OCI-LY3 (cell line): ENCODE measurements around the gene TMEM163.

Experiments used
- H2AFZ ChIP-seq: fragments of 200-600, 300-600 bp; shearing (Covaris generic); 2 replicates; pipeline ENCODE4 v1.6.0; 2014; ENCODE audit warnings: antibody characterized with exemption, low read depth, low read length
- H3K27ac ChIP-seq: fragments of 200-600, 300-600 bp; sonication (generic); 2 replicates; pipeline ENCODE4 v1.5.1; 2014; ENCODE audit warnings: mild to moderate bottlenecking, low read length, moderate library complexity, mixed read lengths
- H3K27me3 ChIP-seq: fragments of 200-600, 300-600 bp; sonication (generic); 2 replicates; pipeline ENCODE4 v1.6.1; 2014; ENCODE audit warnings: low read depth, low read length, mixed read lengths
- H3K36me3 ChIP-seq: fragments of 200-600, 300-600 bp; sonication (generic); replicated peaks from 2 replicates; pipeline ENCODE3; 2014; ENCODE audit warnings: low read depth, low read length, mixed read lengths
- H3K4me1 ChIP-seq: fragments of 300-600, 200-600 bp; sonication (generic); 2 replicates; pipeline ENCODE4 v1.6.1; 2014; ENCODE audit warnings: low read length, mixed read lengths
- H3K4me2 ChIP-seq: fragments of 200-600, 300-600 bp; sonication (generic); 2 replicates; pipeline ENCODE4 v1.6.1; 2014; ENCODE audit warnings: low read length, mixed read lengths
- H3K4me3 ChIP-seq: fragments of 300-600, 200-600 bp; sonication (generic); 2 replicates; pipeline ENCODE4 v1.5.1; 2014; ENCODE audit warnings: antibody characterized with exemption, mild to moderate bottlenecking, low read length, moderate library complexity
- H3K79me2 ChIP-seq: fragments of 300-600, 200-600 bp; shearing (Covaris generic); 2 replicates; pipeline ENCODE4 v1.6.1; 2014; ENCODE audit warnings: mild to moderate bottlenecking, low read length, mixed read lengths
- H3K9ac ChIP-seq: fragments of 300-600, 200-600 bp; shearing (Covaris generic); 2 replicates; pipeline ENCODE4 v1.6.0; 2014; ENCODE audit warnings: mild to moderate bottlenecking, low read length, moderate library complexity
- H3K9me3 ChIP-seq: fragments of 200-600, 300-600 bp; shearing (Covaris generic); 2 replicates; pipeline ENCODE4 v1.6.1; 2014; ENCODE audit warnings: low read length, mixed read lengths; ENCODE audit not compliant: insufficient read depth
- H4K20me1 ChIP-seq: fragments of 200-600, 300-600 bp; sonication (generic); 2 replicates; pipeline ENCODE4 v1.6.1; 2016; ENCODE audit warnings: low read length, mixed read lengths; ENCODE audit not compliant: insufficient read depth
- CTCF ChIP-seq: fragments of 200-600, 300-600 bp; sonication (generic); IDR thresholded peaks from 2 replicates; pipeline ENCODE4 v1.5.1; 2014; ENCODE audit warnings: antibody characterized with exemption, low read length, low read depth
- EZH2phosphoT487 ChIP-seq: fragments of 200-600 bp; shearing (Covaris generic); IDR thresholded peaks from 2 replicates; pipeline ENCODE4 v1.6.1; 2018; ENCODE audit warnings: antibody characterized with exemption, mixed run types, low read depth

Gene TMEM163

GRCh38 chr2:134466141-134466540, 252.7 kb downstream of the TMEM163 start:
- Histone ChIP-seq H3K4me3 (no peak overlapping the region), H3K79me2 (no peaks in the 10 kb centered on the region), H3K4me2 (no peak overlapping the region), H2AFZ (no peak overlapping the region), H3K36me3 (no peaks in the 10 kb centered on the region), H3K9ac (no peak overlapping the region), H4K20me1 (no peaks in the 10 kb centered on the region), H3K27ac (no peak overlapping the region), H3K4me1 (peaks cover 13% of the 10 kb centered on the region), H3K27me3 (no peaks in the 10 kb centered on the region), H3K9me3 (no peaks in the 10 kb centered on the region)
- peak; percentile 84 for TF ChIP-seq CTCF
- TF ChIP-seq EZH2phosphoT487 = no peak

GRCh38 chr2:134465228-134466105, 253.3 kb downstream of the TMEM163 start:
- H2AFZ ChIP-seq = no peak overlapping the region

GRCh38 chr2:134463699-134464022, 255.1 kb downstream of the TMEM163 start:
- Histone ChIP-seq H3K4me1 (peaks cover 21% of the 10 kb centered on the region), H2AFZ (no peak overlapping the region), H3K36me3 (no peaks in the 10 kb centered on the region), H4K20me1 (0 out of 2 replicates have a peak, but pooled peaks cover 2% of the 10 kb centered on the region), H3K4me3 (no peak overlapping the region), H3K4me2 (no peak overlapping the region), H3K27ac (no peak overlapping the region), H3K9me3 (no peaks in the 10 kb centered on the region), H3K27me3 (no peaks in the 10 kb centered on the region), H3K79me2 (no peaks in the 10 kb centered on the region), H3K9ac (no peak overlapping the region)
- TF ChIP-seq EZH2phosphoT487 = no peak

More at GRCh38 chr2:134465228-134466105, 253.3 kb downstream of the TMEM163 start:
- no peaks in the 10 kb centered on the region for H3K27me3 ChIP-seq
- H3K79me2 ChIP-seq = no peaks in the 10 kb centered on the region
- H3K4me3 ChIP-seq = no peak overlapping the region
- H3K4me2 ChIP-seq = no peak overlapping the region
- H3K9me3 ChIP-seq = no peaks in the 10 kb centered on the region
- H3K9ac ChIP-seq = no peak overlapping the region
- no peak overlapping the region for H3K27ac ChIP-seq
- TF ChIP-seq EZH2phosphoT487 (no peak), CTCF (no peak)
- no peaks in the 10 kb centered on the region for H3K36me3 ChIP-seq
- H3K4me1 ChIP-seq = peaks cover 19% of the 10 kb centered on the region
- H4K20me1 ChIP-seq = no peaks in the 10 kb centered on the region

- H3K4me1 ChIP-seq = peaks cover 21% of the 10 kb centered on the region
- H3K36me3 ChIP-seq = peaks cover 2% of the 10 kb centered on the region
- TF ChIP-seq EZH2phosphoT487 = no peak
Observed at GRCh38 chr2:134462791-134463698, 255.8 kb downstream of the TMEM163 start.

More at GRCh38 chr2:134462791-134463698, 255.8 kb downstream of the TMEM163 start:
- Histone ChIP-seq H3K9ac (no peak overlapping the region), H3K27ac (no peak overlapping the region), H4K20me1 (0 out of 2 replicates have a peak, but pooled peaks cover 2% of the 10 kb centered on the region), H3K4me2 (no peak overlapping the region), H2AFZ (no peak overlapping the region), H3K79me2 (no peaks in the 10 kb centered on the region), H3K4me3 (no peak overlapping the region), H3K27me3 (no peaks in the 10 kb centered on the region), H3K9me3 (no peaks in the 10 kb centered on the region)
